KOPT-K1 (cell line): ENCODE results near the gene CELF2.

ENCODE experiments used
- H3K27ac ChIP-seq: fragments of 200-600 bp; sonication (generic); 2 replicates; pipeline ENCODE4 v1.5.1; 2016; ENCODE audit warnings: antibody characterized with exemption, mild to moderate bottlenecking, low read depth, low read length; ENCODE audit not compliant: poor library complexity, severe bottlenecking
- H3K36me3 ChIP-seq: fragments of 200-600 bp; sonication (generic); 2 replicates; pipeline ENCODE4 v1.5.1; 2017; ENCODE audit warnings: antibody characterized with exemption, mild to moderate bottlenecking, low read length, moderate library complexity; ENCODE audit not compliant: insufficient read depth
- H3K9me3 ChIP-seq: fragments of 200-600 bp; sonication (generic); 2 replicates; pipeline ENCODE4 v1.5.1; 2017; ENCODE audit warnings: antibody characterized with exemption, low read length, mild to moderate bottlenecking; ENCODE audit not compliant: insufficient read depth, poor library complexity, severe bottlenecking

CELF2 gene

DNA sequence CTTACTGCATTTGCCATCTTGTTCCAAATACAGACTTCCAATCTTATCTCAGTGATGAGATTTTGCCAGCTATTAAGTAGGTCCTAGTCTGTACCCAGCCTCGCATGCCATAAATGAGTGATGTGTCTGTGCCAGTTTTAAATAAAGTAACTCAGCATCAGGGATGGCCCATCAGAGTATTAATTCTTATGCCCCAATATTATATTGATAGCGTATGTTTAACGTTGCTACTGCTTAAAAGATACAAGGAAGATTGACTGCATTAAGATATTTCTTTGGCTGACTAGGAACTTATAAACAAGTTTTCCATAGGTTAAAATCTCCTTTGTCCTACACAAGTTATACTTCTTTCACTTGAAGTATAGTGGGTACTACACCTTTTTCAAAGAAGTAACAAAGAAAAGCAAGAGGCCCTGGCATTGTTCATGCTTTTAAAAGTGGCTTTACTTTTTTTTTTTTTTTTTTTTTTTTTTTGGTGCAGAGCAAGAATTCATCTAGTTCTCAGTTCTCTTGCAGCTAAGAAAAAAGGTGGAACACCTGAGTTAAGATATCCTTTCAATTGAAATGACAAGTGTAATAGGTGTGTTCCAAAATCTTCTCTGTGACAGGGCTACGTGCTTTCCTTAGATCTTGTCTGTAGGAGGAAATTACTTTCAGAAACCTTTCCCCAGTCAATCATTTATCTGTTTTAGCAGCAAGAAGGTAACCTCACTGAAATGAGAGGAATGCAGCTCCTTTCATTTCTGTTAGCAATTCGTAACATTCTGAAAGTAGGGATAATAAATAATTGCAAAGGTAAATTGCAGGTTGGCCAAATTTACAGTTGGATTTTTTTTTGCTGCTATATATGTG, 245.0 kb downstream of the CELF2 start:
- Histone ChIP-seq H3K9me3 (no peaks in the 10 kb centered on the region), H3K36me3 (peaks cover 97% of the 10 kb centered on the region), H3K27ac (no peak overlapping the region)

DNA sequence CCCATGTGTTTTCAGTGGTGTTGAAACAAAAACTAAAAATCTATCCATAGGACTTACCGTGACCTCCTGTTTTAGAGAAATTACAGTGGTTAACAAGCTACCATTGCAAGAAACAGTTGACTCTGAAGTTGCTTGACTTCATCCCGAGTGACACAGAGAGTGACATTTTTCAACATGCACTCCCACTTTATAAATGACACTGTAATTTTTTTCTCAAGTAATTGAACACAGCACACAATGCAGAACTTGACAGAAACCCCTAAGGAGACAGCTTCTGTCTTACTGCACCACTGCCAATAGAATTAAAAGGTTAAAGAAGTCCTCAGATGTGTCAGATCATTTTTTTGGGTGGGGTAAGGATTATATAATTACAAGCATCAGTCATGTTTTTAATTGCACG, 246.1 kb downstream of the CELF2 start:
- Histone ChIP-seq H3K36me3 (peaks cover 97% of the 10 kb centered on the region), H3K27ac (no peak overlapping the region), H3K9me3 (no peaks in the 10 kb centered on the region)

DNA sequence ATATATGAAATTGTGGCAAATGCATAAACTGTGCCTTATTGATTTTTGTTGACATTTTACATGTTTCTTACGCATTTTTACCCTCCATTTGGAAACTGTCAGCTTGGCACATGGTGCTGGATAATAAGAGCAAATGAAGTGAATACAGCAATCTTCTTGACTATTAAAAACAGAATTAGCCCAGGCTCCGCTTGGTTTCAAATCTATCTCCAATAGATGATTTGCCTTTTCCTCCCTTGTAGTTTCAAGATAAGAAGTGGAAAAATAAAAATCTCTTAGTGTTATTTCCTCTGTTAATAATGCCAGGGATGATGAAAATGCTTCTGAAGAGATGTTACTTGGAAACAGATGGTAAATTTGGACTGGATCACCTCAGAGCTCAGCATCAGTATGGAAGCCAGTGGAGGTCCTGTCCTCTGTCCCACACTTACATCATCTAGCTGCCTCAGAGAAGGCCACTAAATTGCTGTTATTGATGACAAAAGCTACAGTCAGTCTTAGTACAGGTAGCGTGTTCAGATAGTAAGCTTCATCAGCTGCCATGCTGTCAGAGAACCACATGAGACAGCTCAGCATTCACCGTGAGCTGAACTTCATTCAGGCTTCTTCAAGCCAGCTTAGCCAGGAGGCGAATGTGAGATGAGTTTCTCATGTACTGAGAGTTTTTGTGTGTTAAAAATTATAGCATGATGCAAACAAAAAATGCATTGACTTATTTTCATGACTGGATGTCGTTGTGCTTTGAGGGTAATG, 246.8 kb downstream of the CELF2 start:
- Histone ChIP-seq H3K36me3 (peaks cover 97% of the 10 kb centered on the region), H3K27ac (no peak overlapping the region), H3K9me3 (no peaks in the 10 kb centered on the region)

DNA sequence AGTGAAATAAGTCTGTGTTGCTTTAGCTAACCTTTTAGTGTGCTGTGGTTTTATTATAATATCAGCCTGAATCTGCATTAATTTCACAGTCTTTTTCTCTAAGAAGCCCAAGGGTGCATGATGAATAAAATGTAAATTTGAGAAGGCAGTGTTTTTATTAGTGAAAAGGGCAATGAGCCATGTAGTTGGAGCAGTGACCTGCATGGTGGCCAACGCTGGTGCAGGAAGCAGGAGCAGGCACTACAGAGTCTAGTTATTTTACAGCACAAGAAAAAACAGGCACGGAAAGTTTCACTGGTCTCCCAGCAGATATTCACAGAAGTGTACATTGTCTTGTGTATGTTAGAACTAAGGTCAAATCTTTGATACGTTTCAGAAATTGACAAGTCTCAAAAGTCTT, 247.8 kb downstream of the CELF2 start:
- H3K9me3 ChIP-seq = no peaks in the 10 kb centered on the region
- H3K36me3 ChIP-seq = peaks cover 97% of the 10 kb centered on the region
- H3K27ac ChIP-seq = no peak overlapping the region

DNA sequence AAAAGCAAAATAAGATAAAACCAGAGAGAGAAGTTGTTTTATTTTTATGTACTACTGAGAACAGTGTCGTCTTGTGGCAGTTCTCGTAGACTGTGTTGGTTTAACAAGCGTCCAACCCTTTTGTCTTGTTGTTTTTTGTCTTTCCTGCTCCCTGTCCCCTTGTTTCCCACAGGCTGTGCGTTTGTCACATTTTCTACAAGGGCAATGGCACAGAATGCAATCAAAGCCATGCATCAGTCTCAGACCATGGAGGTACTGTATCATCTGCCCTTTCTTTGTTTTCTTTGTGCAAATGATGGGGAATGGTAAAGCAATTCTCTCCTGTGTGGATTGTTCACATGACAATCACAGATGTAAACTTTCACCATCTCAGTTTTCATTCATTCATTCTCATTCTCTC, 248.8 kb downstream of the CELF2 start:
- Histone ChIP-seq H3K27ac (no peak overlapping the region), H3K9me3 (no peaks in the 10 kb centered on the region), H3K36me3 (peaks cover 97% of the 10 kb centered on the region)

DNA sequence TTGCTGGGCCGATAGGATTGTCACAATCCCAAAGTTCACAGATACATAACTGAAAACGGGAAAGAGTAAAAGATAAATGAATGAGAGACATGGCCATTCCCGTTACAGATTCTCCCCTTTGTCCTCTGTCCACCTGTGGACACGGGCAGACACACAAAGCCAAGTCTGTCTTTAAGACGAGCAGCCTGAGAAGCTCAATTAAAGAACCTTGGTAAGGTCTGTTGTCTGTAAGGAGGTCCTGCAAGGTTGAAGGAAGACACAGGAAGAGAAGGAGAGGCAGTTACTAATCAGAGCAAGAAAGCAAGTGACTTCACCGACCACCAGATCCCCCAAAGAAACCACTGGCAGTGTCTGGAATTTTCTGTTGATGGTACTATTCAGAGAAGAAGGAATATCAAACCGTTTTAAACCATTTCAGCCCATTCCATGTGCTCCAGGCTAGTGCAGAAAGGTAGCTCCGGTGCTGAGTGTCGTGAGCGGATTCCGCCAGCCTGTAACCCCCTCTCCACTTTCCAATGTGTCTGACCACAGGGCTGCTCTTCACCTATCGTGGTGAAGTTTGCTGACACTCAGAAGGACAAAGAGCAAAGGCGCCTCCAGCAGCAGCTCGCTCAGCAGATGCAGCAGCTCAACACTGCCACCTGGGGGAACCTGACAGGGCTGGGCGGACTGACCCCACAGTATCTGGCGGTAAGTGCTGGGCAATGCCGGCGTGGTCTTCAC, 252.6 kb downstream of the CELF2 start:
- H3K9me3 ChIP-seq = no peaks in the 10 kb centered on the region
- peak overlapping the region; percentile 24 for H3K27ac ChIP-seq
- H3K36me3 ChIP-seq = peaks cover 97% of the 10 kb centered on the region

DNA sequence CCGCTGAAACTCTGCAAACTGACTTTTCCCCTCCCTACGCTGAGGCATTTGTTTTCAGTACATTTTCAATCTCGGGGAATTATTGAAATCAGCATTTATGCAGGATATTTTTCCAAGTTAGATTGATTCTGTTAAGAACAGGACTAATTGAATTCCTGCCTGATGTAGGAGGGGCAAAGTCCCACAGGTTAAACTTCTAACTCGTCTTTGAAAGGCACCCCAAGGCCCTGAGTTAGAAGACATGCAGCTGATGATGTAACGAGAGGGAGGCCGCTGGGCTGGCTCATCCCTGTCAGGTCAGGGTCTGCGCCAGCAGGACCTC, 253.1 kb downstream of the CELF2 start:
- Histone ChIP-seq H3K27ac (no peak overlapping the region), H3K9me3 (no peaks in the 10 kb centered on the region), H3K36me3 (peaks cover 99% of the 10 kb centered on the region)

DNA sequence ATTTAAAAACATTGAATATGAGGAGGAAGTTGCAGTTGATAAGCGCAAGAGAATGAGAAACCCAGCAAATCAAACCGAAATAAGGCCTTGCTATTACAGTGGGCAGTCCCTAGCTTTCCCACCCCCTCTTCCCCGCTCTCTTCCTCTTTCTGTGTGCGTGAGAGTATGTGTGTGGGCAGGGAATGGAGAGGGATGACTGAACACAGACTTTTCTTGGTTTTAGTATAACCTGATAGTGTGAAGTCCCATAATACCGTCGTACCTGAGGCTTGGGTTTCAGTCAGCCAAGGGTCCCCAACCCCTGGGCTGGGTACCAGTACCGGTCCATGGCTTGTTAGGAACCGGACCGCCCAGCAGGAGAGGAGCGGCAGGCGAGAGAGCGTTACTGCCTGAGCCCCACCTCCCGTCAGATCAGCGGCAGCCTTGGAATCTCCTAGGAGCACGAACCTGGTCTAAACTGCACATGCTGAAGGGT, 255.3 kb downstream of the CELF2 start:
- no peaks in the 10 kb centered on the region for H3K9me3 ChIP-seq
- no peak overlapping the region for H3K27ac ChIP-seq
- H3K36me3 ChIP-seq = peaks cover 100% of the 10 kb centered on the region

DNA sequence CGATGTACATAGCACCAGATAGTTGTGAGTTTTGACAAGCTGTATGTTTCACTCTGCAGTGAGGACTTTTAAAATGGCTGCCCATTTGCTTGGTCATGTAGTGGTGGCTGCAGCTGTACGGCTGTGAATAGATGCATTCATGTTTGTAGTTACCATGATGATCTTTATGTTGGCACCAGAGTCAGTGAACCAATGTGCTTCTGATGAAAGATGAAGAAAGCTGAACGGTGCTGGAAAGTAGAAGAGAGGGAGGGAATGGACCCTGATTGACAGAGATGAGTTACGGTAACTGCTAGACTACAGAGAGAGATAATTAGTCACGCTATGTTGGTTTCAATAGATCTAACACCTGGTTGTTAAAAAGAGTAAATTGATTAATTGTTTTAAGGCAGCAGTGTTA, 256.8 kb downstream of the CELF2 start:
- peaks cover 100% of the 10 kb centered on the region for H3K36me3 ChIP-seq
- no peaks in the 10 kb centered on the region for H3K9me3 ChIP-seq
- H3K27ac ChIP-seq = no peak overlapping the region

DNA sequence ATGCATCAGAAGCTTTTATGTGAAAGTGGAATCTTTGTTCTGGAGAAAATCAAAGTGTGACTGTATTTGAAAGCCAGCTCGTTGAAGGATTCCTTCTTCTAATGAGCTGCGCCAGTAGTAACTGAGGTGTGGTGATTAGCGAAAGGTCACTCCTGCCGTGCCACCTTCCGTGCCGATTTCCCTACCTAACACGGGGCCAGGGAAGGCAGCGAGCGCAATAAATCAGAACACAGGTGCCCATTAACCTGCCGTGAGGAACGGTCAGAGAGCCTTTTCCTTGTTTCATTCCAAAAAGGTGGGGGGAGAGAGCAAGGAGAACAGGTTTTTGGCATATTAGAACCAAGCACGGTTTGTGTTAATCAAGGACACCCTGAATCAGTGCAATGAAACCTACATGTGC, 258.0 kb downstream of the CELF2 start:
- Histone ChIP-seq H3K36me3 (peaks cover 100% of the 10 kb centered on the region), H3K9me3 (no peaks in the 10 kb centered on the region), H3K27ac (no peak overlapping the region)

DNA sequence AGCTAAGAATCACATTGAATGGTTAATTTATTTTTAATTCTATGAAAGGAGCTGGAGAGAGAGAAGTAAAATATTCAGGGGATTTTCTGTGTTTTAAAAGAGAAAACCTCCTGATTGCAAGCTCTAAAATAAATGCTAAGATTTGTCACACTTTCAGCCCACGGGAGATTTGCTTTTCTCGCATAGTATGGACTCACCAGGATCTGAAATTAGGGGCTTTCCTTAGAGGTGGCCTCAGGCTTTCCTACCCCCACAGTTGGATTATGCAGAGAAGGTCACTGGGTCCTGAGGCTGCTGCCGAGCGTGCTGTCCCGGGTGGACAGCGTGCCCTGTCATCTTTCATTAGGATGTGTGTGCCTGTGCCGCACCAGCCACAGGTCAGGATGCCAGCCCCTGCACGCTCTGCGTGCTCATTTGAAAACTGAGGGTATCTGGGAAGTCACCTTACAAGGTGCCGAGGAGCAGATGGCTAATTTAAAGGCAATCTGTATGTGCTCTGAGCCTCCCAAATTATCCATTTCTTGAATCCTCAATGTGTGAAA, 258.8 kb downstream of the CELF2 start:
- H3K36me3 ChIP-seq = peaks cover 100% of the 10 kb centered on the region
- H3K9me3 ChIP-seq = no peaks in the 10 kb centered on the region
- no peak overlapping the region for H3K27ac ChIP-seq

DNA sequence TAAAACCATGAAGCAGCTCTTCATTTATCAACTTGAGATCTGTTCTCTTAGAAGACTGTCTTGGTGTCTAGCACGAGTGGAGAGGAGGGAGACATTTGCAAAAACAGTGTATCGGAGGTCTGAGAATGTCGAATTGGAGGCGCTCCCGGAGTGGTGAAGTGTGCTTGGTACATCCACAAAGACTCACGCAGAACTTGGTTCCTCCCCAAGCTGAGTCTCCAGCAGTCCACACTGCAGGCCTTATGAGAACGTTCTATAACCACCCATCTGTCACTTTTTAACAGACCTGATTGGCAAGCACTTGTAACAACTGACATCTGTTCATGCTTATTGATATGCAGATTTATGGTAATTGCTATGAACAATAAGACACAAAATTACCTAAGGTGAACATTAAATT, 261.6 kb downstream of the CELF2 start:
- no peak overlapping the region for H3K27ac ChIP-seq
- H3K9me3 ChIP-seq = no peaks in the 10 kb centered on the region
- H3K36me3 ChIP-seq = peaks cover 95% of the 10 kb centered on the region

DNA sequence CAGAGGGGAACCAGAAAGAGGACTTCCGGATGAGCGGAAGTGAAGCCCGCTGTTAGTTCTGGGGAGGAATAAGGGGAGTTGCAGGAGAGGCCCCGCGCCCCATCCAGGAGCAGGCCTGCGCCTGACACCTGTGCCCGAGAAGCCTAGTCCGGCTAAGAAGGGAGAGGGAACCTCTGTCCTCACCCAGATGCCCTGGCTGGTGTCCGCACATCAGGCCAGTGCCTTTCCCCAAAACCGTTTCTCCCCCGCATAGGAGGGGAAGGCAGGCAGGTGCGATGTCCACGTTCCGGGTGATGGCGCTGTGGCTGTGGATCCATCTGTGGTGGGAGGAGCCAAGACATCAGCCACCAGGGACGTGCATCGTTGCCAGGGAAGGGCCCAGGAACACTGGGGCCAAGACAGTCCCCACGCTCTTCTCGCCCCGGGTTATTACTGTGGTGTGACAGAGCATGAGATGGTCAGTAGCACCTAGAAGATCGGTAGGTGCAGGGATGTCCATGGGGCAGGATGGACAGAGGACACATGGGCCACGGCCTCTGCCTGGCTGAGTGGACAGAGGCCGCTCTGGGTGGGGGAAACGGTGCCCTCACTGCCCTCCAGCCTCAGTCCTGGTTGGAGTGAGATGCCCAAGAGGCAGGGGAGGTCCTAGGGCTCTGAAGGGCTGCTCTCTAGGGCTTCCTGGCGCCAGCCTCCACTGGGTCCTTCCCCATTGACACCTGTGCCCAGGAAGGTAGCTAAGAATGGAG, 262.7 kb downstream of the CELF2 start:
- H3K27ac ChIP-seq = no peak overlapping the region
- peaks cover 95% of the 10 kb centered on the region for H3K36me3 ChIP-seq
- no peaks in the 10 kb centered on the region for H3K9me3 ChIP-seq

DNA sequence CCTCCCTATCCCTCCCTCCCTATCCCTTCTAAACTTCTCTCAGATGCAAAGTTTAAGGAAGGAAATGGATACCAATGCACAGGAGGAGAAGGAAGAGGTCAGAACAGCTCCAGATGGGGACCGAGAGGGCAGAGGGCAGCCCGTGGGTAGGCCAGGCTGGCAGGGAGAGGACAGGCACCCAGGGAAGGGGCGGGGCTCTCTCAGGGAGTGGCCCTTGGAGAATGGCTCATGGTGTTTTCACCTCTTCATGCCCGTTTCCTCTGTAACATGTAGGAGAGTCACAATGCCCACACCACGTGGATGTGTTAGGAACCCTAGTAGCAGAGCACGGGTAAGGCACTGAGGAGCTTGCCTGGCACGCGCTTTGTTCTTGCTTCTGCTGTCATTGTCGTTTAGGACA, 264.5 kb downstream of the CELF2 start:
- Histone ChIP-seq H3K27ac (no peak overlapping the region), H3K9me3 (no peaks in the 10 kb centered on the region), H3K36me3 (peaks cover 95% of the 10 kb centered on the region)
